ENCODE measurements around the gene ARID1A. TPM values are rescaled to one million over a fixed set of nuclear protein-coding genes. Genes with fewer than 3 reads are reported as not detected.

Gene ARID1A
- total and polyA plus RNA-seq, 9 of the 15 experiments (the other 6 are each of a cell fraction or from before 2014, with no cell fraction given) = 8.3 to 88.3 (median 22.5) TPM

- no peak for TF ChIP-seq ZNF518B (CRISPR knock-in tag; IDR thresholded peaks at IDR 0.05)
- TF ChIP-seq REST (IDR thresholded peaks at IDR 0.05; ENCODE audit: borderline replicate concordance) = no peak
- TF ChIP-seq REST (CRISPR knock-in tag; IDR thresholded peaks at IDR 0.05; ENCODE audit: low read depth) = no peak
- no peak for TF ChIP-seq NEUROD1 (IDR thresholded peaks at IDR 0.05; ENCODE audit: borderline replicate concordance, low read depth, low read length, partially characterized antibody)
- TF ChIP-seq CBX3 (IDR thresholded peaks at IDR 0.05; ENCODE audit: borderline replicate concordance in 1 of 2, low read length in 2 of 2) = no peak
Measured at GRCh38 chr1:26826261-26827105, 130.7 kb downstream of the ARID1A start, which contains the start of gene ZDHHC18 (continued).

Data from K562 (cell line).